HepG2 (cell line): ENCODE results near the gene PLPP3. TPM values are rescaled to one million over a fixed set of nuclear protein-coding genes. Genes with fewer than 3 reads are reported as not detected.

ENCODE experiments used
- ATAC-seq: fragments of 200-7000 bp; cut with Tn5 transposase; 3 replicates; pipeline ENCODE4 v1.9.1; 2020; ENCODE audit warnings: mild to moderate bottlenecking, moderate library complexity
- BruUV-seq: library from RNA; stranded (reverse); fragments of 400-500 nt; replicated peaks from 2 replicates; lab custom pipeline; 2021; lab: Mats Ljungman, UMichigan
- CTCF ChIA-PET: fragments of 300-600 bp; formaldehyde crosslinking; extraction: SDS; loops from one replicate; lab custom pipeline; 2021; ENCODE audit warnings: low total read pairs, inconsistent platforms, low intra/inter-chr PET ratio; lab: Yijun Ruan, JAX
- POLR2A ChIA-PET: fragments of 350-600 bp; sonication (Branson Sonifier 250); formaldehyde crosslinking; loops from one replicate; lab custom pipeline; 2020; ENCODE audit warnings: antibody characterized with exemption, inconsistent platforms; lab: Yijun Ruan, JAX
- DNase-seq: peaks from one replicate; pipeline ENCODE4 v3.0.0-alpha.2; 2015; ENCODE audit warnings: low spot score
- FAIRE-seq: peaks from 3 replicates; lab custom pipeline; 2011; peaks lifted over from hg19 to GRCh38; lab: Jason Lieb, UNC
- H2AFZ ChIP-seq: one replicate; pipeline ENCODE4 v1.6.1; 2011; ENCODE audit warnings: low read length, inconsistent platforms
- H3K27ac ChIP-seq: fragments of 300-600 bp; 3 replicates; pipeline ENCODE4 v1.8.0; 2011; ENCODE audit warnings: mixed run types, mild to moderate bottlenecking, mixed read lengths, low read length, inconsistent platforms; ENCODE audit not compliant: insufficient read depth; ENCODE audit errors: extremely low read length
- H3K27me3 ChIP-seq, 2 experiments: fragments of 200-600 bp in 1 of 2; 2 replicates in 1 of 2; 3 replicates in 1 of 2; pipeline versions ENCODE4 v1.6.0 to v1.8.0; 2011; ENCODE audit warnings: low read length in 2 of 2, mild to moderate bottlenecking in 2 of 2, moderate library complexity in 2 of 2, inconsistent platforms in 1 of 2; ENCODE audit not compliant: insufficient read depth in 2 of 2, control insufficient read depth in 1 of 2
- H3K36me3 ChIP-seq, 2 experiments: fragments of 200-600 bp in 1 of 2; replicated peaks in 1 of 2; 2 replicates in 1 of 2; 3 replicates in 1 of 2; pipeline versions ENCODE4 v1.5.1 to v1.8.0; 2011; ENCODE audit warnings: low read length in 2 of 2, inconsistent platforms in 1 of 2; ENCODE audit not compliant: insufficient read depth in 2 of 2, control insufficient read depth in 1 of 2
- H3K4me1 ChIP-seq: 2 replicates; pipeline ENCODE4 v1.5.1; 2012; ENCODE audit warnings: low read length, inconsistent platforms; ENCODE audit not compliant: insufficient read depth
- H3K4me2 ChIP-seq: 2 replicates; pipeline ENCODE4 v1.6.0; 2011; ENCODE audit warnings: low read depth, low read length, inconsistent platforms
- H3K4me3 ChIP-seq, 3 experiments: fragments of 200-600 bp in 1 of 3; sonication (generic), shearing (Covaris generic) in 1 of 3; replicated peaks in 1 of 3; 2 replicates each; pipeline ENCODE4 v1.5.1; 2011 to 2016; ENCODE audit warnings: low read length in 3 of 3, inconsistent platforms in 2 of 3, low read depth in 2 of 3, mild to moderate bottlenecking in 2 of 3, control low read depth in 1 of 3, mixed read lengths in 1 of 3; ENCODE audit not compliant: insufficient read depth in 1 of 3
- H3K79me2 ChIP-seq: one replicate; pipeline ENCODE4 v1.6.1; 2011; ENCODE audit warnings: low read length, inconsistent platforms; ENCODE audit not compliant: insufficient read depth
- H3K9ac ChIP-seq: 2 replicates; pipeline ENCODE4 v1.6.0; 2011; ENCODE audit warnings: mild to moderate bottlenecking, low read depth, low read length, inconsistent platforms; ENCODE audit not compliant: insufficient read depth
- H3K9me3 ChIP-seq: 2 replicates; pipeline ENCODE4 v1.5.1; 2012; ENCODE audit warnings: mild to moderate bottlenecking, low read length
- H4K20me1 ChIP-seq: 2 replicates; pipeline ENCODE4 v1.6.0; 2011; ENCODE audit warnings: inconsistent platforms, mild to moderate bottlenecking, low read length, moderate library complexity; ENCODE audit not compliant: insufficient read depth
- ATF7 ChIP-seq, 2 experiments: fragments of 450-650 bp in 1 of 2; sonication (generic) in 1 of 2; formaldehyde crosslinking in 1 of 2; IDR thresholded peaks; 2 replicates each; pipeline versions ENCODE4 v1.4.0 to v1.6.1; 2016 to 2020; ENCODE audit warnings: antibody characterized with exemption in 1 of 2, mild to moderate bottlenecking in 1 of 2, missing genetic modification reagents in 1 of 2
- CEBPB ChIP-seq: IDR thresholded peaks from 2 replicates; pipeline ENCODE4 v1.6.1; 2011; ENCODE audit warnings: low read depth, low read length, improper control_type of control experiment, borderline replicate concordance
- CEBPG ChIP-seq: IDR thresholded peaks from 2 replicates; pipeline ENCODE4 v1.6.1; 2016
- HNF4A ChIP-seq: sonication (generic); formaldehyde crosslinking; IDR thresholded peaks from 2 replicates; pipeline ENCODE4 v1.4.0; 2020; ENCODE audit warnings: missing genetic modification reagents
- TEAD3 ChIP-seq: optimal IDR thresholded peaks from 2 replicates; pipeline ENCODE3; 2016; ENCODE audit warnings: borderline replicate concordance
- ZBTB3 ChIP-seq: sonication (generic); formaldehyde crosslinking; IDR thresholded peaks from 2 replicates; pipeline ENCODE4 v1.4.0; 2020; ENCODE audit warnings: low read depth, mild to moderate bottlenecking, moderate library complexity, missing genetic modification reagents, borderline replicate concordance
- ZNF12 ChIP-seq: sonication (generic); formaldehyde crosslinking; IDR thresholded peaks from 2 replicates; pipeline ENCODE4 v1.5.0; 2020; ENCODE audit warnings: missing genetic modification reagents
- WGBS: methylation state at CpG from one replicate; pipeline ENCODE4 v1.1.6; 2017; ENCODE audit warnings: low lambda C conversion rate; 5-methylcytosine and 5-hydroxymethylcytosine counted together
- in situ Hi-C: cut with HindIII; loops from 2 replicates; pipeline ENCODE4 v1.10.0; 2017; ENCODE audit warnings: low pct_unique_long_range_greater_than_20kb; ENCODE audit not compliant: extremely low pct_ligation_motif_present
- intact Hi-C: fragments of 100-400 bp; cut with micrococcal nuclease; formaldehyde crosslinking; loops from one replicate; pipeline ENCODE4 v1.10.0; 2022; ENCODE audit not compliant: unreplicated experiment
- polyA plus RNA-seq, 8 experiments: library from polyadenylated mRNA; depleted of rRNA in 3 of 8; stranded (reverse) in 7 of 8; unstranded in 1 of 8; fragments of >200 nt; fragmentation: Illumina TruSeq in 4 of 8; extraction: Trizol in 4 of 8; gene quantifications; 2 replicates each; pipeline versions ENCODE4 v1.2.1 to v1.2.3, GENCODE V29; 2011 to 2016; ENCODE audit warnings: low read depth in 4 of 8, missing spikeins in 1 of 8, mixed read lengths in 1 of 8; ENCODE audit not compliant: insufficient read depth in 1 of 8
- total RNA-seq, 5 experiments: library from RNA; depleted of rRNA; stranded (reverse); fragments of >200 nt; fragmentation: Illumina TruSeq; extraction: Trizol; gene quantifications; 2 replicates each; pipeline ENCODE4 v1.2.3, GENCODE V29; 2016; ENCODE audit warnings: low read depth in 1 of 5
- TF ChIP-seq, protein P1 (sequence below): sonication (generic); formaldehyde crosslinking; IDR thresholded peaks from 2 replicates; pipeline ENCODE4 v1.8.1; 2023; ENCODE audit warnings: mild to moderate bottlenecking, inconsistent platforms, moderate library complexity, missing genetic modification reagents, borderline replicate concordance
- TF ChIP-seq, protein P2 (sequence below): IDR thresholded peaks from 2 replicates; pipeline ENCODE4 v1.6.1; 2016; ENCODE audit warnings: missing compliant biosample characterization, missing genetic modification reagents, borderline replicate concordance
- TF ChIP-seq, protein P3 (sequence below), 2 experiments: fragments of 450-650 bp in 1 of 2; sonication (generic) in 1 of 2; formaldehyde crosslinking; IDR thresholded peaks; 2 replicates each; pipeline versions ENCODE4 v1.5.0 to v1.8.0; 2020 to 2022; ENCODE audit warnings: mild to moderate bottlenecking in 1 of 2, missing genetic modification reagents in 1 of 2

Gene PLPP3
- total and polyA plus RNA-seq, 2 of the 13 experiments (the other 11 are each of a cell fraction or from before 2014, with no cell fraction given), result 49.7 to 65.8 TPM

DNA sequence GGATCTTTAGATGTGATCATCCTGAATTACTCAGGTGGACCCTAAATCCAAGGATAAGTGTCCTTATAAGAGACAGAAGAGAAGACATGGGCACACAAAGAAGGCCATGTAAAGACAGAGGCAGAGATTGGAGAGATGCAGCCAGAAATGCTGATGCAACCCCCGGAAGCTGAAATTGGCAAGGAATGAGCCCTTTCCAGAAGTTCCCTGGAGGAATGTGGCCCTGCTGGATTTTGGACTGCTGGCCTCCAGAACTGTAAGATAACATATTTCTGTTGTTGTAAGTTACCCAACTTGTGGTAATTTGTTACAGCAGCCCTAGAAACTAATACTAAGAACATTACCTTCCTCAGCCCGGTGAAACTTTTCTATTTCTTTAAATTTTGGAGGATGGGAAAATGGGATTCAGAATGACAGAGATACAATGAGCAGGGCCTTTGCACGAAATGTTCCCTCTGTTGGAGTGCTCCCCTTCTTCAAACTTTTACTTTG lies 11.2 kb upstream of the PLPP3 start:
- TF ChIP-seq HNF4A (CRISPR knock-in tag), result peak; percentile 40; the same call in 1 of the 2 replicates
- peak; percentile 97 for TF ChIP-seq ZNF12
- peak; percentile 59 for TF ChIP-seq CEBPG (CRISPR knock-in tag)
- TF ChIP-seq CEBPB, result peak; percentile 18; the same call in 1 of the 2 replicates
- TF ChIP-seq, protein P1, sequence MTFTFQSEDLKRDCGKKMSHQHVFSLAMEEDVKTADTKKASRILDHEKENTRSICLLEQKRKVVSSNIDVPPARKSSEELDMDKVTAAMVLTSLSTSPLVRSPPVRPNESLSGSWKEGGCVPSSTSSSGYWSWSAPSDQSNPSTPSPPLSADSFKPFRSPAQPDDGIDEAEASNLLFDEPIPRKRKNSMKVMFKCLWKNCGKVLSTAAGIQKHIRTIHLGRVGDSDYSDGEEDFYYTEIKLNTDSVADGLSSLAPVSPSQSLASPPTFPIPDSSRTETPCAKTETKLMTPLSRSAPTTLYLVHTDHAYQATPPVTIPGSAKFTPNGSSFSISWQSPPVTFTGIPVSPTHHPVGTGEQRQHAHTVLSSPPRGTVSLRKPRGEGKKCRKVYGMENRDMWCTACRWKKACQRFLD (CRISPR knock-in tag), result no peak
- TF ChIP-seq, protein P2, sequence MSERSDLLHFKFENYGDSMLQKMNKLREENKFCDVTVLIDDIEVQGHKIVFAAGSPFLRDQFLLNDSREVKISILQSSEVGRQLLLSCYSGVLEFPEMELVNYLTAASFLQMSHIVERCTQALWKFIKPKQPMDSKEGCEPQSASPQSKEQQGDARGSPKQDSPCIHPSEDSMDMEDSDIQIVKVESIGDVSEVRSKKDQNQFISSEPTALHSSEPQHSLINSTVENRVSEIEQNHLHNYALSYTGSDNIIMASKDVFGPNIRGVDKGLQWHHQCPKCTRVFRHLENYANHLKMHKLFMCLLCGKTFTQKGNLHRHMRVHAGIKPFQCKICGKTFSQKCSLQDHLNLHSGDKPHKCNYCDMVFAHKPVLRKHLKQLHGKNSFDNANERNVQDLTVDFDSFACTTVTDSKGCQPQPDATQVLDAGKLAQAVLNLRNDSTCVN, result peak; percentile 83; the same call in 1 of the 2 replicates
- no peak for TF ChIP-seq ZBTB3 (CRISPR knock-in tag)
- TF ChIP-seq, protein P3, sequence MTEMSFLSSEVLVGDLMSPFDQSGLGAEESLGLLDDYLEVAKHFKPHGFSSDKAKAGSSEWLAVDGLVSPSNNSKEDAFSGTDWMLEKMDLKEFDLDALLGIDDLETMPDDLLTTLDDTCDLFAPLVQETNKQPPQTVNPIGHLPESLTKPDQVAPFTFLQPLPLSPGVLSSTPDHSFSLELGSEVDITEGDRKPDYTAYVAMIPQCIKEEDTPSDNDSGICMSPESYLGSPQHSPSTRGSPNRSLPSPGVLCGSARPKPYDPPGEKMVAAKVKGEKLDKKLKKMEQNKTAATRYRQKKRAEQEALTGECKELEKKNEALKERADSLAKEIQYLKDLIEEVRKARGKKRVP (CRISPR knock-in tag; IDR thresholded peaks at IDR 0.05), result peak in 1 of 2 experiments; percentile 62; a peak in 1 of 4 replicates
- no peak for TF ChIP-seq ATF7 (IDR thresholded peaks at IDR 0.05)
- no peak for TF ChIP-seq ATF7 (CRISPR knock-in tag; IDR thresholded peaks at IDR 0.05)
- TF ChIP-seq TEAD3, result peak; percentile 46
- TF ChIP-seq, all 625 proteins: peak for 7
- ChIA-PET POLR2A (no interaction called here), CTCF (no interaction called here)
- H3K4me1 ChIP-seq, result peaks cover 28% of the 10 kb centered on the region
- H3K4me2 ChIP-seq, result 0 out of 2 replicates have a peak overlapping the region, but pooled peaks have one; percentile 7
- H3K9me3 ChIP-seq, result no peaks in the 10 kb centered on the region
- DNase-seq (peak; percentile 30), FAIRE-seq (no peak), ATAC-seq (no peak)
- no peak overlapping the region for H3K4me3 ChIP-seq
- no peak overlapping the region for H3K9ac ChIP-seq
- no TSS peak for BruUV-seq
- H2AFZ ChIP-seq, result no peak overlapping the region
- no peaks in the 10 kb centered on the region for H4K20me1 ChIP-seq
- WGBS, result 25% methylated on average over 3 of the region's 3 CpGs
- H3K79me2 ChIP-seq, result no peaks in the 10 kb centered on the region
- intact Hi-C loops, result no loop called here
- H3K27me3 ChIP-seq, result no peaks in the 10 kb centered on the region; a peak in 1 of 5 replicates
- no peak overlapping the region for H3K27ac ChIP-seq
- H3K36me3 ChIP-seq, result no peaks in the 10 kb centered on the region
- in situ Hi-C loops, result loop anchor here (25.0 kb wide), 1 partner anchor 728 kb away; no protein-coding TSS in a partner anchor
